Ovary (tissue), 9 donors: ENCODE results near the gene PCED1B. TPM values are rescaled to one million over a fixed set of nuclear protein-coding genes. Genes with fewer than 3 reads are reported as not detected.

Source experiments
- DNase-seq, 5 donors: peaks; one replicate each; pipeline ENCODE4 v3.0.0-alpha.2; 2019 to 2020
- H3K27ac ChIP-seq, 2 donors: fragments of 200-600 bp; one replicate each; pipeline versions ENCODE4 v1.5.1 to v1.8.0; 2019 to 2022
- H3K27me3 ChIP-seq: fragments of 200-600 bp; one replicate; pipeline ENCODE4 v1.8.0; 2022
- H3K36me3 ChIP-seq: fragments of 200-600 bp; sonication (generic); one replicate; pipeline ENCODE4 v1.5.1; 2019
- H3K4me1 ChIP-seq: one replicate; pipeline ENCODE4 v1.8.1; 2013; ENCODE audit warnings: mild to moderate bottlenecking, moderate library complexity; ENCODE audit not compliant: insufficient read depth
- H3K4me3 ChIP-seq: fragments of 200-600 bp; sonication (generic); one replicate; pipeline ENCODE4 v1.5.1; 2017
- H3K9me3 ChIP-seq, 2 donors: fragments of 200-600 bp in 1 of 2; sonication (generic) in 1 of 2; one replicate each; pipeline versions ENCODE4 v1.5.1 to v1.8.1; 2013 to 2019; ENCODE audit warnings: mild to moderate bottlenecking in 1 of 2, moderate library complexity in 1 of 2
- EP300 ChIP-seq: sonication (generic); formaldehyde crosslinking; IDR thresholded peaks from one replicate; pipeline ENCODE4 v1.6.1; 2017; ENCODE audit warnings: antibody characterized with exemption
- POLR2A ChIP-seq: fragments of 450-650 bp; IDR thresholded peaks from one replicate; pipeline ENCODE4 v1.6.1; 2017; ENCODE audit warnings: antibody characterized with exemption, mild to moderate bottlenecking, moderate library complexity
- WGBS, 3 donors: extraction: QIAGEN DNeasy Blood & Tissue Kit in 1 of 3; methylation state at CpG; one replicate each; pipeline versions ENCODE4 v1.1.5 to v1.1.7; 2013 to 2017; 5-methylcytosine and 5-hydroxymethylcytosine counted together
- intact Hi-C, 4 donors: fragments of 100-400 bp; cut with DNase I; formaldehyde crosslinking; loops; one replicate each; pipeline versions ENCODE4 v1.11.0 to v1.15.1; 2022 to 2023
- polyA plus RNA-seq, 2 donors: library from polyadenylated mRNA; stranded (reverse); fragments of 200-250 nt in 1 of 2; fragments of 350-450 nt in 1 of 2; fragmentation: Illumina TruSeq in 1 of 2; extraction: RNeasy Lipid Tissue Mini Kit (QIAGEN cat#74804) in 1 of 2; gene quantifications; one replicate each; pipeline ENCODE4 v1.2.3, GENCODE V29; 2013 to 2014
- total RNA-seq, 7 donors: library from RNA; depleted of rRNA in 2 of 7; stranded (reverse); fragments of >200 nt in 2 of 7; fragmentation: NEBNext Ultra II Directional in 3 of 7; extraction: Animal tissue kit (Norgen Biotek cat#: 25700) in 3 of 7; gene quantifications; one replicate each; pipeline versions ENCODE4 v1.1.0 to v1.2.4, GENCODE V29; 2016 to 2023
- TF ChIP-seq, protein P1 (sequence below), 3 donors: fragments of 450-650 bp in 2 of 3; fragments of 200-600 bp in 1 of 3; IDR thresholded peaks; one replicate each; pipeline versions ENCODE4 v1.5.1 to v1.8.0; 2016 to 2022; ENCODE audit warnings: antibody characterized with exemption in 3 of 3, mild to moderate bottlenecking in 1 of 3
- donor health status: DM: no; HTN: no; CAD: no; lungs with moderate emphysema.
- donor health status: DM: no; HTN: no; CAD: no.
- donor health status: Bipolar disorder and iron deficiency.
- donor health status: DM: yes; HTN: yes; CAD: no.
- donor health status: DM: no; HTN: no; CAD: no.
- donor health status: DM: yes; HTN: yes; CAD: no.

Gene PCED1B
- total and polyA plus RNA-seq, 9 donors: 9.9 to 27.2 (median 13.0) TPM

DNA sequence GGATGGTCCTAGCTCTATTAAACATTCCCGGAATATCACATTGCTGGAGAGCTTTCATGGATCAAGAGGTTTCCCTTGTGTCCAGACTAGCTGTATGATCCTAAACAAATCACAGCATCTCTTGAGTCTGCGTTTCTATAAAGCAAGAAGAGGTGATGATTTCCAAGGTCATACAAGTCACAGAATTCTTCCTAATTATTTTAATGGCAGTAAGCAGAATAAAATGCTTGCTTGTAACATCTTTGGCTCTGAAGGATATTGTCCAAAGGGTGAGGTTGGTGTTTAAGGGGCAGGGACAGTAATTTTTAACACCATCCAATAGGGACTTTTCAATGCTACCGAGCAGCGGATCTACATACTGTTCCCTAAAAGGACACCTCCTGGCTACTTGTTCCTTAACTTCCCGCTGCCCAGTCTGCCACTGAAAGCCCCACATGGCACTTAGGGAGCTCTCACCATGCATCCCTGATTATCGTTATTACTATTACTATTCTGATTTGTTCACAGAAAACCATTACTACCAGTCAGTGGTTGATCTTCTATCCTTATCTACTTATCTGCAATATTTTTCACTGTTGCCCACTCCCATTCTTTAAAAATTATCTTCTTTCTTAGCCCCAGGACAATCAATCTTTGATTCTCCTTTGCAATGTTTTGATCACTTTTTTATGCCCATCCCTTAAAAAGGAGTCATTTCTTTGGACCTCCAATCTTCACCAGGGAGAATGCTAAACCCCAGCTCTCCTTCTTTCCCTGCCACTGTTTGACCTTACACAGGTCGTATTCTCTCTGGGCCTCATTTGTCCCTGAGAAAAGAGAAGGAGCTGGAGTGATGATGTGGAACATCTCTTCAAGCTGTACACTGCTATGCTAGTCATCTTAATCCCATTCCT lies 4.0 kb upstream of the PCED1B start:
- H3K9me3 ChIP-seq: no peaks in the 10 kb centered on the region
- 92 to 97% (median 93%) methylated on average over 7 of the region's 7 CpGs for WGBS, 3 donors
- no peak overlapping the region for H3K27ac ChIP-seq
- DNase-seq: no peak
- no peak overlapping the region for H3K4me3 ChIP-seq
- TF ChIP-seq EP300 (no peak), POLR2A (no peak)
- TF ChIP-seq, protein P1, sequence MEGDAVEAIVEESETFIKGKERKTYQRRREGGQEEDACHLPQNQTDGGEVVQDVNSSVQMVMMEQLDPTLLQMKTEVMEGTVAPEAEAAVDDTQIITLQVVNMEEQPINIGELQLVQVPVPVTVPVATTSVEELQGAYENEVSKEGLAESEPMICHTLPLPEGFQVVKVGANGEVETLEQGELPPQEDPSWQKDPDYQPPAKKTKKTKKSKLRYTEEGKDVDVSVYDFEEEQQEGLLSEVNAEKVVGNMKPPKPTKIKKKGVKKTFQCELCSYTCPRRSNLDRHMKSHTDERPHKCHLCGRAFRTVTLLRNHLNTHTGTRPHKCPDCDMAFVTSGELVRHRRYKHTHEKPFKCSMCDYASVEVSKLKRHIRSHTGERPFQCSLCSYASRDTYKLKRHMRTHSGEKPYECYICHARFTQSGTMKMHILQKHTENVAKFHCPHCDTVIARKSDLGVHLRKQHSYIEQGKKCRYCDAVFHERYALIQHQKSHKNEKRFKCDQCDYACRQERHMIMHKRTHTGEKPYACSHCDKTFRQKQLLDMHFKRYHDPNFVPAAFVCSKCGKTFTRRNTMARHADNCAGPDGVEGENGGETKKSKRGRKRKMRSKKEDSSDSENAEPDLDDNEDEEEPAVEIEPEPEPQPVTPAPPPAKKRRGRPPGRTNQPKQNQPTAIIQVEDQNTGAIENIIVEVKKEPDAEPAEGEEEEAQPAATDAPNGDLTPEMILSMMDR (IDR thresholded peaks at IDR 0.05): no peak
- peaks cover 10% of the 10 kb centered on the region for H3K4me1 ChIP-seq
- intact Hi-C loops: no loop called here
- H3K27me3 ChIP-seq: no peaks in the 10 kb centered on the region
- no peaks in the 10 kb centered on the region for H3K36me3 ChIP-seq

DNA sequence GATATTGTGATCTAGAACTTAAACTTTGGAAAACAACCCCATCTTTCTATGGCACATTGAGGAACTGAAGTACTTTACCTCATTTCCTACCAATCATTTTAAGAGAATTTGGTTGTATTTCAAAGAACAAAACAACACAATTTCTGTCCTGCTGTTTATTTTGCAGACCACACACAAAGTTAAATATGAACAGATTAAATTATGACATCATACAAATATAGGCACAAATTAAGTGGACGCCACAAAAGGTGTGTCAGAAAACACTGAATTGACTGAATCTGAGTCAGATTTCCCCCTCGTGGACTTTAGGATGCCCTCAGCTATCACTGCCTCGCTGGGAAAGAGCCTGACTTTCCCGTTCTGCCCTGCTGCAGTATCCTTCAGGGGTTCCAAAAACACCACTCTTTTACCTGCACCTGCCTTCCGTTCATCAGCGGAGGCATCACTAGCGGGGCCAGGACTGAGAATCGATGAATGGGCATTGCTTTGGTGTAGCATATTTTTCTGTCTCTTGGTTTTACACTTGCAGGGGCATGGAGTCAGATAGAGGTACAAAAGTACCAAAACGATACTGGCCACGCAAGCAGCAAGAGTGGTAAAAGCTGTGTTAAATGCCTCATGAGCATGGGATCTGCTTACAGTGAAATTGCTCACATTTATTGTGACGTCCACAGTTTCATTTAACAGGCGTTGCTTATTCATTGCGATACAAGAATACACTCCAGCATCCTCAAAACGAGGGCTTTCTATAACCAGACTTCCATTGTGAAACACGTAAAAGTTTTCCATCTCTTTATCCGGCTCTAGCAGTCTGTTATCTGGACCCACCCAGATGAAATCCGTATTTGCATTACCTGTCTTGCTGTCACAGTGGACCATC lies 2.0 kb upstream of the PCED1B start:
- H3K27ac ChIP-seq: no peak overlapping the region
- no peaks in the 10 kb centered on the region for H3K36me3 ChIP-seq
- no peaks in the 10 kb centered on the region for H3K9me3 ChIP-seq
- intact Hi-C loops: no loop called here
- TF ChIP-seq, protein P1 (IDR thresholded peaks at IDR 0.05): no peak
- no peak for TF ChIP-seq POLR2A
- no peak for TF ChIP-seq EP300
- H3K4me3 ChIP-seq: peak overlapping the region; percentile 78
- DNase-seq: no peak
- 79 to 92% (median 90%) methylated on average over 17 of the region's 17 CpGs for WGBS, 3 donors
- H3K27me3 ChIP-seq: no peaks in the 10 kb centered on the region
- peaks cover 10% of the 10 kb centered on the region for H3K4me1 ChIP-seq

DNA sequence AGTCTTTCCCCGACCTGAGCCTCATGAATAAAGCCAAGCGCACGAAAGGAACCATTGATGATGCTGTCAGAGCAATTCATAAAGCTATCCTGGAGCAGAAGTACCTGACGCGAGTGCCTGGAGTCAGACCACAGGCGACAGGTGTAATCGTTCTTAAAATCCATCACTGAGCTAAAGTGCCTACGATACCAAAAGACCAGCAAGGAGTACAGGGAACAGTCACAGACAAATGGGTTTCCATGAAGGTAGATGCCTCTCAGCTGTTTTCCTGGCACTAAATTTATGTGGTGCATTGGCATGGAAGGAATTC lies 1.4 kb upstream of the PCED1B start:
- H3K9me3 ChIP-seq: no peaks in the 10 kb centered on the region
- no peak overlapping the region for H3K27ac ChIP-seq
- no peaks in the 10 kb centered on the region for H3K36me3 ChIP-seq
- intact Hi-C loops: no loop called here
- no peaks in the 10 kb centered on the region for H3K27me3 ChIP-seq
- no peak for TF ChIP-seq POLR2A
- TF ChIP-seq, protein P1 (IDR thresholded peaks at IDR 0.05): no peak
- TF ChIP-seq EP300: no peak
- H3K4me1 ChIP-seq: peaks cover 10% of the 10 kb centered on the region
- H3K4me3 ChIP-seq: peak overlapping the region; percentile 78
- DNase-seq: no peak
- 87 to 96% (median 92%) methylated on average over 8 of the region's 8 CpGs for WGBS, 3 donors

DNA sequence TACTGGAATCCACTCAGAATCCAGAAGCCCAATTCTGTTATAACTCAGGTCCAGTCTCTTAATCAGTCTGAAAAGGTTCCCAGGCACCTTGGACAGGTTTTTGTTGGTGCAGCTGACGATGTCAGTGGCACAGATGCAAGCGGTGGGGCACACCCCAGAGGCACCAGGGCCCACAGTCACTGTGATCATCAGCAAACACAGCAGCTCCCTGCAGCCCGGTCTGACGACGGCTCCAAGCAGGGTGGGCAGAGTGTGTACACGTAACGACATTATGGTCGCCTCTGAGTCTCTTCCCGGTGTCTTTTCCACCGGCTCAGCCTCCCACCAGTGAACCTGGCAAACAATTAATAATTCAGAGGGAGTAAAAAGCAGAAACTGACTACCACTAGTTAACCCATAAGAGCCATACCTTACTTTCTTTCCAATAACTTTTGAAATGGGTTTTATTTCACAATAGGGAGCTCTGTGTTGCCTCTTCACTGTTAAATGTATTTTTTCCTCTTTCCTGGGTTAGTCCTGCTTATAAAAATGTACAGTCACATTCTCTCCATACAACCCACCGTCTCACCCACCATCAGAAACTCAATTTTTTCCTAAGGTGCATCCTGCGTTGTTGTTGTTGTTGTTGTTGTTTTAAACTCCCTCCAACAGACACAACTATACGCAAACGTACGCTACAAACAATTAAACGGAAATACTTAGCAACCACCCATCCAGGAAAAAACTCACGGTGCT lies 521 bp upstream of the PCED1B start:
- H3K27ac ChIP-seq: peak overlapping the region; percentile 89 to 98
- peak overlapping the region; percentile 78 for H3K4me3 ChIP-seq
- TF ChIP-seq POLR2A (no peak), EP300 (no peak)
- TF ChIP-seq, protein P1 (IDR thresholded peaks at IDR 0.05): no peak
- 1 to 4% (median 3%) methylated on average over 17 of the region's 17 CpGs for WGBS, 3 donors
- H3K27me3 ChIP-seq: no peaks in the 10 kb centered on the region
- H3K4me1 ChIP-seq: peaks cover 10% of the 10 kb centered on the region
- peak; percentile 27 to 55 (median 53) for DNase-seq
- H3K9me3 ChIP-seq: no peaks in the 10 kb centered on the region
- H3K36me3 ChIP-seq: no peaks in the 10 kb centered on the region
- intact Hi-C loops: no loop called here
